Non-pigmented ciliary epithelial cell (primary cell): Measurements from ENCODE around the gene YY2.
"Not testable (repeated sequence)": the region's sequence is repeated elsewhere in the genome, so short reads cannot be mapped to it uniquely, and the experiment has no call there.

Experiments
- DNase-seq: peaks from one replicate; pipeline ENCODE4 v3.0.0-alpha.2; 2010; ENCODE audit warnings: low read depth

Gene YY2

GRCh38 chrX:21855937-21856415 lies at the start of gene YY2:
YY2 (plus strand) TSS chrX:21855987; CDS start chrX:21856485, 498 bp downstream.
- DNase-seq, result no peak

- no peak for DNase-seq
Observed at GRCh38 chrX:21806691-21807090, 49.1 kb upstream of the YY2 start.

GRCh38 chrX:21811832-21812231 lies 44.0 kb upstream of the YY2 start:
- DNase-seq, result no peak

DNA sequence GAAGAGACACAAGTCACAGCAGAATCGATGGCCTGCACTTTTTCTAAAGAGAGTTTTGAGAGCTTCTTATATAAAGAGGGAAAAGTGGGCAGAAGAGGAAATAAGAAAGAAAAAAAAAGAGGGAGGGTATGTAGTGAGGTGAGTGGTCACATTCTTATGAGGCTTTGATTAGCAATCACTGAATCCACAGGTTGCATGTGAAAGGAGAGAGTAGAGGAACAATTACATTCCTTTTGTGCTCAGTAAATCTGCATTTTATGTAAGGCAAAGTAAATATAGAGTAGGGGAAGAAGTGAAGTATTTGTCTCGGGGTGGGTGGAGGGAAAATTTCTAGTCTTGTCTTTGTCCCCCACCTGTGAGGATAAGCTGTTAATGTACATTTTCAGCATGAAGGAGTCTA lies 43.2 kb upstream of the YY2 start:
- no peak for DNase-seq

DNA sequence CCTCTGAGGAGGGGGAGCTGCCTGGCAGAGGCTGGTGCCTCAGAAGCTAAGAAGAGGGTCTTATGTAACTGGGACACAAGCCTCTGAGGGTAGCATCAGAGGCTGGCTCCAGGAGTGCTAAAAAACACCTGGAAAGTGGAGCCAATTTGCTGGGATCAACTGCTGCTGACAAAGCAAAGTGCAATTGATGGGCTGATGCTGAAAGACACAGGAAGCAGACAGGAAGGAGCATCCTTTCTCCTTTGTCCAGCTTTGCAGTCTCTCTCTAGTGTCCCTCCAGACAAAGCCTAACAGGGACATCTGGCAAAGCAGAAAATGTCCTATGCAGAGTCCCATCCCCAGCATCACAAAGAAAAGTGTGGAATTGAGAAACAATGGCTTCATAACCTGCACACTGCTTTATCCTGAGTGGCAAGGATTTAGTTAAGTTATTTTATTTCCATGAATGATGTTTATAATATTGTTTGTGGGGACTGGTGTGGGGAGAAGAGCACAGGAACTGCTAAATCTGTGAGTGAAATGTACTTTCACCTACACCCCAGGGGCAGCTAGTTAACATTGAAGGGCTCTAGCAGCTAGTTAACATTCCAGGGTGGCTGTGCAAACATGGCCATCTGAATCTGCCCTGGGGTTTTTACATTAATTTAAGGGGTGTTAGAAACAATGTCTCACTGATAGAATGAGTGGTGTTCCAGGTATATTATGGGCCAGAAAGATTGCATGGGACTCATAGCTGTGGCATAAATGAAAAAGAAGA lies 42.0 kb upstream of the YY2 start:
- DNase-seq, result no peak

DNA sequence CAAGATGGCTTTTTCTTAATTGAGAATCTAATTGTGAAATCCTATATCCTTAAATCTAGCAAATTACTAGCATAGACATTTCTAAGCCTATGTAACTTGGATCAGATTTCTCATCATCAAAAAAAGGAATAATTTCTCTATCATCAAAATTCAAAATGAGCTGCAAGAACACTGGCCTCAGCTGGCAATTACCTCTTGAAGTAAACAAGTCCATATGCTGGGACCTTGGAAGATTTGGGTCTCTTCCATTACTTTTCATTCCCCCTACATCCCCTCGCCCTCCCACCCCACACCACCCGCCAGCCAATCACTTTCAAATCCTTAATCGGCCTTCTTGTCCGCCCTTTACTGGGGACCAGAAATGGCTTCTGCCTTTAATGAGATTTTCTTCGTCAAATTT lies 39.7 kb upstream of the YY2 start:
- no peak for DNase-seq

DNA sequence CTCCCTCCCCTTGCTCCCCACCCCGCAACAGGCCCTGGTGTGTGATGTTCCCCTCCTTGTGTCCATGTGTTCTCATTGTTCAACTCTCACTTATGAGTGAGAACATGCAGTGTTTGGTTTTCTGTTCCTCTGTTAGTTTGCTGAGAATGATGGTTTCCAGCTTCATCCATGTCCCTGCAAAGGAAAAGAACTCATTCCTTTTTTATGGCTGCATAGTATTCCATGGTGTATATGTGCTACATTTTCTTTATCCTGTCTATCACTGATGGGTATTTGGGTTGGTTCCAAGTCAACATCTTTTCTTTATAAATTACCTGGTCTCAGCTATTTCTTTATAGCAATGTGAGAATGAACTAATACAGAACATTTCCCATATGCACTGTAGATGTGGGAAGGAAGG lies 35.6 kb upstream of the YY2 start:
- DNase-seq, result not testable (repeated sequence)

DNA sequence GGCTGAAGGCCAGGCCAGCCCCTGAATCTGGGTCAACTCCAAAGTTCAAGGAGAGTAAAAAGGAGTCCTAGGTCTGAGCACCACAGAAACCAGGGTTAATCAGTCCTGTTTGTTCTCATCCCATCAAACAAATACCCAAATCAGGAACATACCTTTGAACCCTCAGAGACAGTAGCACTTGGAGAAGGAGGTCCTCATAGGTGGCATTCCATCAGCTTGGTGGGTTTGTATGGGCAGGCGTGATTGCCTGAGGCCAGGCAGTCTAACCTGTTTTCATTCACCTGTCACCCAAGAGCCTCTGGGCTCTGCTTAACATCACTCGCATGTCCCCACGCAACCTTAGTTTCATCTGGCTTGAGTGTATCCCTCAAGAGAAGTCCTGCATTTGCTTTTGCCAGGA lies 33.9 kb upstream of the YY2 start:
- no peak for DNase-seq

GRCh38 chrX:21831496-21831895 lies 24.3 kb upstream of the YY2 start:
- DNase-seq, result no peak

DNA sequence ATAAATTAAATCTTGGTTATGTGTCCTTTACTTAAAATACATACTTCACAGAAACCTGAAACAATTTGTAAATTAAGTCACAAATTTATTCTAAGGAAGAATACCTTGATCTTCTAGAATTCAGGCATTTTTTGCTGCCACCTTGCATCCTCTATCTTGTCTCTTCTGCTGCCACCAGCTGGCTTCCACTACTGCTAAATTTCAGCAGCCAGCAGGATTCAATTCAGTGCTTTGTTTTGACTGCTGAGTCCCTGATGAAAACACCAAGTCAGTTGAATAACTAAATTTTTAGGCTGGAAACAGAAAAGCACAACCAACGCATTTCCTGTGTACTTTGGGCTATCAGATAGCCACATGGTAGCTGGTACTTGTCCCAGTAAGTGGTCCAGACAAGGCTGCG lies 18.7 kb upstream of the YY2 start:
- DNase-seq, result no peak

- DNase-seq, result no peak
Observed at GRCh38 chrX:21838937-21839333, 16.9 kb upstream of the YY2 start.

- DNase-seq, result peak; percentile 60
Observed at GRCh38 chrX:21839334-21840192, 16.2 kb upstream of the YY2 start, which contains the start of gene MBTPS2. MBTPS2 (plus strand) TSS chrX:21839617; CDS start chrX:21839735, 118 bp downstream.

GRCh38 chrX:21840193-21840545 lies 15.6 kb upstream of the YY2 start:
- no peak for DNase-seq

- no peak for DNase-seq
Observed at GRCh38 chrX:21843179-21843578, 12.6 kb upstream of the YY2 start.

- no peak for DNase-seq
Observed at GRCh38 chrX:21845096-21845495, 10.7 kb upstream of the YY2 start.

DNA sequence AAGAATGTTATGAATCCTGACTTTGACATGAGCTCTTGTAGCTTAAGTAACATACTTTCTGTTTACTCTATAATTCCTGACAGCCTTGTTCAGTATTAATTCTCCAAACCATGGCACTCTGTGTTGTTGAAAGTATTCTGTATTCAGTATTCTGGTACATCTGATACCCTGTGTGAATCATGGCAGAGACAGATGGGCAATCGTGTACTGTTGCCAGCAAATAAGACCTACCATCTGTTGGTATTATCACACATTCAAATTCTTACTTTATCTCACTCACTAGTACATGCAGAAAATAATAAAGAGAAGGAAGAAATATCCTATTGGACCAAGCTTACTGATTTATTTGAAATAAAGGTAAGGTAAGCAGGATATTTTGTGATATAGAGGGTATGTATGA lies 8.4 kb upstream of the YY2 start:
- DNase-seq, result no peak

- no peak for DNase-seq
Observed at GRCh38 chrX:21853578-21853977, 2.2 kb upstream of the YY2 start.

- DNase-seq, result no peak
Observed at GRCh38 chrX:21856504-21856903, 717 bp downstream of the YY2 start.

DNA sequence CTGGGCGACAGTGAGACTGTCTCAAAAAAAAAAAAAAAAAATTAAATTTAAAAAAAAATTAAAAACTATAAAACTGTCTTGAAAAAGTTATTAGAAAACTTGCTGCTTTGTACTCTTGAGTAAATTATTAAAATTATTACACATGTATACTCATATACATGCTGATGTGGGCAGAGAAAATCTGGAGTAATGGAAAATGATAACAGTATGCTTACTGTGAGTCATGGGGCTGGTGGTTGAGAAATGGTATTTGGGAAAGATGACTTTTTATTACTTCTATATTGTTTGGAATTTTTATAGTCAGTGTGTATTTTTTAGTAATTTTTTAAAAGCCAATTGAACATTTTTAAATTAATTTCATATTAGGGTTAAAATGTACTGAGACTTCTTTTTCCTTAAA lies 7.5 kb downstream of the YY2 start:
- DNase-seq, result no peak

DNA sequence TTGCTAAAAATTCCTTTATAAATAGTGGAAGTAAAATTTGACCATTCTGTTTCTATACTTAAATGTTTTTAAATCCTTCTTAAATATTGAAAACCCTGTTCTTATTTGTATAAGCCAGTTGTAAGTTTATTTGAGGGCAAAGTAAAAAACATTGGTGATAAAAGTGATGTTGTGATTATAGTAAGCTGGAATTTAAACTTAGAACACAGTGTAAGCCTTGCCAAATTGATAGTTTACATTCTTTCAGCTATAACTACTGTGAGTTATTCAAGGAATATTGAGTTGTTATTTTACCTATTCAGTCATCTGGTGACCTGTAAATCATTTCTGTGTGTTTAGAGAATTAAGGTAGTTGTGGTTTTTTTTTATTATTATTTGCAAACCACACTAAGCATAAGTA lies 9.6 kb downstream of the YY2 start:
- DNase-seq, result no peak

DNA sequence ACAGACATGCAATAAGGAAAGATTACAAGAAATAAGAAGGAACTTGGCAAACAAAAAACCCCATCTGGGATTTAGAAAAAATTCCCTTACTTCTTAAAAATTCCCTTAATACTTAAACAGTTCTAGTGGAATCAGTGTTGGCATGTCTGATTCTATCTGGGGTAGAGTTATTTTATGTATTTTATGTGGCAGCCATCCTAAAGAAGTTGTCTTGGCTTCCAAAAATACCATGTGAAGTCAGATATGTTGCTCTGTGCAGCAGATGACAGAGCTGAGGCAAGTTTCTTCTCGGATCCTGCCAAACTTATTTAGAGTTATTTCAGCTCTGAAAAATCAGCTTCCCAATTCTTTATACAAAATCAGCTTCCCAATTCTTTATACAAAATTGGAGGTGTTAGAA lies 14.7 kb downstream of the YY2 start:
- no peak for DNase-seq

DNA sequence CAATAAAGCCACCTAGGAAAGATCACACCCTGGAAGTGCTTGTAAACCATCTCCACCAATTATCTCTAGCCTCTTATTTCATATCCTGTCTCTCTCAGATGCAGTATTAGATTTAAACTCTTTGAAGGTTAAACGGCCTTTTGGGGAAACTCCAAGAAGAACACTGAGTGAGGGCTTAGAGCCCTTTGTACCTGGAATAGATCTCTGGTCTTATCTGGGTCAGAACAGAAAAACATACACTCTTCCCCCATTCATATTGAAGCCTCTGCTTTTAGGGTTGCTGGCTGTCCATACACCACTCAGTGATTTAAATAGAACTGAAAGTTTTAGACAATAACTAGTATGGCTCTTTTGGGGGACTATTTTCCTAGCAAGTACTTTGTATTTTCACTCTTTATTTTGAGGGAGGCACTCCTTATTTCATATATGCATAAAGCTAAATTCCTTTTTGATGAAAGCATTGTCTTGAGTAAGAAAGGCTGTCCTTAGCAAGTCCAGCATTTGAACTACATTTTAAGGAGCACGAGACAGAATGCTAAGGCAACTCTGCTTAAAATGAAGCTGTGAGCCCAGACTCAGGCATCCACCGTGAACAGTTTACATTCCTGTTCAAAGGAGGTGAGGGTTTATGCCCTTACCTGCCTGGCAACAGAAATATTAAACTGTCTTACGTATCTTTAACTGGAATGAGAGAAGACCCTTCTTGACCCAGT lies 17.4 kb downstream of the YY2 start:
- no peak for DNase-seq

DNA sequence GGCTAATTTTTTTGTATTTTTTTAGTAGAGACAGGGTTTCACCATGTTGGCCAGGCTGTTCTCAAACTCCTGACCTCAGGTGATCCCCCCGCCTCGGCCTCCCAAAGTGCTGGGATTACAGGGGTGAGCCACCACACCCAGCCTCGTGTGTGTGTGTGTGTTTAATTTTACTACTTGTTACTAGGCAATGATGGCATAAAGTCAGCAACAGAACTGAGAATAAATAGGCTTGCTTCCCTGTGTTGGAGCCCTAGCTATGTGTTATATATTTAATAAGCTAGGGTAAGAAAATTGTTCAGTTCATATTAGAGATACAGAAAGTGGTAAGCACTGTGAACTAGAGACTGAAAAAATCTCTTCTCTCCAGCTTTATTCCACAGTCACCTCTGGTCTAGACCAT lies 18.4 kb downstream of the YY2 start:
- not testable (repeated sequence) for DNase-seq
